ENCODE data around the gene TEAD1.

Gene TEAD1

DNA sequence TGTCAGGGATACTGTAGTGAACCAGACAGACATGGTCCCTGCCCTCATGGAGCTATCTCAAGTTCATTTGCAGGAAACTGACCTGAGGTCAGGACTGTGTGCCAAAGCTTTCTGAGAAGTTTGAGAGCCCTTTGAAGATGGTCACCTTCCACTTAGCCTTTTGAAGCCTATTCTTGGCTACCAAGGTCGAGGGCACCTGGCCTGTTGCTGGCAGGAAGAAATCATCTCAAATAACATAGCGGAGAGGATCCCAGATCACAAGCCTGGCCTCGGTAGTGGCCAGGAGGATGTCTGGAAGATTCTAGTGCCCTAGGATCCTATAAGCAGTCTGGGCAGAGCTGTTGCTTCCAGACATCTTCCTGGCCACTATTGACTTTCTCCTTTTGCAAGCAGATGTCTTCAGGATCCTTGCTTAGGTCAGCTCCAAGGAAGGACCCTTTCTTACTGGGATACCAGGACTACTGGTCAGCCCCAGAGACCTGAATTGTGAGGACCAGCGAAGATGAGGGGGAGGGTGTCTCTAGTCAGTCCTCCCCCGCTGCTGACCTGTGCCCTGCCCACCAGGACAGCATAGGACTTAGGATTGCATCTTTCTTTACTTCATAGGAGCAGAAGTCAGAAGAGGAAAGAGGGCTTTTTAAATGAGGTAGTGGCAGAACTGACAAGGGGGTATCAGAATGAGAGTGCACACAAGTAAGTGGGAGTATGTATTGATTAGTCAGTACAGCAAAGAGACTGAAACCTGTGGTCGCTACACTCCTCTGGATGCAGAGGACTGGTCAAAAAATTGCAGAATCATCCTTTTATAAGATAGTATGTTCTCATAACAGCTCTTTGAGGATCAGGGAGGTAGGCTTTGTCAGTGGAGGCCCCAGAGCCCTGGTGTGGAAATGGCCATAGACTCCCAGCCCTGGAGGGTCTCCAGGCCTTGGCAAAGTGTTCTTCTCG is 94.8 kb downstream of the TEAD1 start:
- DNase-seq = peak; percentile 7

DNA sequence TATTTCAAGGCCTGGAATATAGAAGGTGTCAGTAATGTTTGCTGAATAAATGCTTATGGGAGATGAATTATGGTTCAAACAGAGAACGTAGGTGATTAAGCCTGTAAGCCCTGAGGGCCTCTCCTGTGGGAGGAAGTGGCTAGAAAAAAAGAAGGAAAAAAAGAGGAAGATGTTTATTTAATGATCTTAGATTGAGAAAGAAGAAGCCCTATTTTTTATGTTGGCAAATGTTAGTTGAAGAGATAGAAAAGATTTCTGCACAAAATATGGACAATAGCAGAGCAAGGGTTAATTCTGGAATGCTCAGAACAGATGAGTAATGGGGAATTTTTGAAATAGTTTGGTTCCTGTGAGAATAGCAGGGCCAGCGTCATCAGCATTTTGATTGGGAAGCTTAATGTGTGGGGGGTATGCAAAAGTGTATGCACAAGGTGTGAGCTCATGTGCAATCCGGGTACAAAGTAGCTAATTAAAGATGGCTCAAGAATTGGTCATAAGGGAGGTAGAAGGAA is 95.7 kb downstream of the TEAD1 start:
- DNase-seq = no peak

DNA sequence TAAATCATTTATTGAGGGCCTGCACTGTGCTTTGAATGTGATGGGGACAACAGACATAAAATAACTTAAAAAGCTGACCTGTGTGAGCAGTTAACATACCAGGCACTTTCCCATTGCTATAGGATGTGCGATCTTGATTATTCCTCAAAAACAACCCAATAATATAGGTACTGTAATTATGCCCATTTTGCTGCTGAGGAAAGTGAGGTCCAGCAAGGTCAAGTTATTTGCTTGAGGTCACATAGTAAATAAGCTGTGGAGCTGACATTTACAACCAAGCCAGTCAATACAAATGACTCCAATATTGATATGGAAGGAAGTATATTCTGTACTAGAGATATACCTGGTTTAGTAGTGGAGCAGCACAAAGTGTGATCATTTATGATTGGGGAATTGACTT is 96.2 kb downstream of the TEAD1 start:
- no peak for DNase-seq

DNA sequence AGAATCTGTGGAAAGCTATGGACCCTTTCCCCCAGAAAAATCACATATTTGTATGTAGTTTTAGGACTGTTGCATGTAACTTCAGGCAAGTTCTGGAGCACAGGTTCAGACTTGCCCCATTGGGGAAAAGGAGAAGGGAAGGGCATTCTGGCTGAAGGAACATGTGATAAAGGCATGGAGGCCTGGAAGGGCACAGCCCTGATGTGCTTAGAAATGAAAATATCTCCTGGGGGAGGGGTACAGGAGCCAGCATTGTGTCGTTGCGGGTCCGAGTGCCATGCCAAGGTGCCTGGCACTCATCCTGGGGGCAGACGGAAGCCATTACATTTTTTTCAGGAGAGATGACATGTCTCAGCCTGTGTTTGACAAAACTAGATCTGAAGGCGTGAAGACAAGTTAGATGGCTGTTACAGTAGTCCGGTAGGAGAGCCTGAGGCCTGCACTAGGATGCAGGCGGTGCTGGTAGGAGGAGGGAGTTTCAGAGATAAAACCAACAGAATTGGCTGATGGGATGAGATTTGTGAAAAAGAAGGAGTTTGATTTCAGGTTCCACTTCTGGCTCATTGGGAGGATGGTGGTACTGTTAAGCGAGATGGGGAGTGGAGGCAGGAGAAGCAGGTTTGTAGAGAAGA is 96.9 kb downstream of the TEAD1 start:
- no peak for DNase-seq

DNA sequence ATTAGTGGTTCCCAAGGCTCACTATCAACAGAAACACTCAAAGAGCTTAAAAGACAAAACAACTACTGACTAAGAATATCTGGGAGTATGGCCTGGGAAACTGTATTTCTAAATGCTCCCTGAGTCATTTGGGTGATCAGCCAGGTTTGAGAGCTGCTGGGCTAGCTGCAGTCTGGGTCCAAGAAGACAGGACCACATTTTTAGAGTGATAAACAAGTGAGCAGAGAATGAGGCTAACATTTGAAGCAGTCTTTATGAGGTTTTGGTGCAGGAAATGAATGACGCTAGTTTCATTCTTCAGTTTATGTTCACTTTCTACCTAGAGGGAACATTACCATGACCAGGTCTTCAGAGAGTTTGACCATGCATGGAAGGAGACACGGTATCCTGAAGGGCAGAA is 97.7 kb downstream of the TEAD1 start:
- no peak for DNase-seq

DNA sequence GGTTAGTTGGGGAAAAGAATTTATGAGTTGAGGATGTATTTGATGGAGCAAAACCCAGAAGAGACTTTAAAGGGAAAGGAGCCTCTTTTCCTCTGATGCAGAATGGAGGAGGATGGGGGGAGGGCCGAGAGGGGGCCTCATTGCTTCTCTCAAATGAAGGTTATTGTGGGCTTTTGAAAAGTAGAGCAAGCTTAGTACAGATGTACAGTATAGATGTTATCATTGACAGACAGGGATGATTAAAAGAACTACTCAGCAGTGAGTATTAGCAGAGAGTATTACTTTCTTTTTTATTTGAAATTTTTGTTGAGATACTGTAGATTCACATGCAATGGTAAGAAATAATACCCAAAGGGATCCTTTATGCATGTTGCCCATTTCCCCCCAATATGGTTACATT is 98.1 kb downstream of the TEAD1 start:
- no peak for DNase-seq

GRCh38 chr11:12773591-12773990 is 99.4 kb downstream of the TEAD1 start:
- no peak for DNase-seq

- no peak for DNase-seq
Measured at GRCh38 chr11:12775955-12776354, 101.7 kb downstream of the TEAD1 start.

- no peak for DNase-seq
Measured at GRCh38 chr11:12777208-12777874, 103.1 kb downstream of the TEAD1 start.

- DNase-seq = no peak
Measured at GRCh38 chr11:12778240-12778905, 104.2 kb downstream of the TEAD1 start.

- no peak for DNase-seq
Measured at GRCh38 chr11:12783765-12784164, 109.5 kb downstream of the TEAD1 start.

- no peak for DNase-seq
Measured at GRCh38 chr11:12784445-12784844, 110.2 kb downstream of the TEAD1 start.

DNA sequence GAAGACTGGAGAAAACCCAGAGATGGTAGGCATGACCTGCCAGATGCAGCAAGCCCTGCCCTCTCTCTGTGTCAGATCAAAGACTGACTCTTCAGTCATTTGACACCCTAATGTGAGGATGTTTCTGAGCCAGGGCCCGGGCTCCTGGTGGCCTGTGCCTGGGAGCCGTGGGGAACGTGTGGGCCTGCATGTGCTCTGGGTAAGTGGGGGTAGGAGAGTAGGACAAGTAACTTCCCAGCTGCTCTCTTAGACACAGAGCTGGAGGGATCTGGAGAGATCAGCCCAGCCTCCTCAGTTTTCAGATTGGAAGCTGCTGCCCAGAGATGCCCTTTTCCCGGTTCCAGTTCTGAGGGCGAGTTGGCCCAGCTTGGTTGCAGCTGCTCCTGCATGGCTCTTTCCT is 110.8 kb downstream of the TEAD1 start:
- DNase-seq = no peak

DNA sequence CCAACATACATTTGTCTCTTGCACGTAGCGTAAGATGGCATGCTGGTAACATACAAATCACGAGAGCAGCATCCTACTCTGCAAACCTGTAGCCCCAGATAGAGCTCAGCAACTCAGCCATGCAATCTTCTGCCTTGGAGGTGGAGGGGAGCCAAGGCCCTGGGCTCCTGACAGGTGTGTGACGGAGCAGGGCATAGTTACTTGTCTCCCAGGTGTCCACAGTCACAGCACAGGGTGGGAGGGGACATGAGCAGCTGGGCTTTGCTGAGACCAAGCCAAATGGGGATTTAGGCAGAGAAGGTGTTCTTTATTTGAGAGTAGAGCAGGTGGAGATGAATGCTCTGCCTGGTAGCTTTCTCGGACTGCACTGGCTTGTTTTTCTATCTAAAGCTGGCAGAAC is 111.7 kb downstream of the TEAD1 start:
- no peak for DNase-seq

DNA sequence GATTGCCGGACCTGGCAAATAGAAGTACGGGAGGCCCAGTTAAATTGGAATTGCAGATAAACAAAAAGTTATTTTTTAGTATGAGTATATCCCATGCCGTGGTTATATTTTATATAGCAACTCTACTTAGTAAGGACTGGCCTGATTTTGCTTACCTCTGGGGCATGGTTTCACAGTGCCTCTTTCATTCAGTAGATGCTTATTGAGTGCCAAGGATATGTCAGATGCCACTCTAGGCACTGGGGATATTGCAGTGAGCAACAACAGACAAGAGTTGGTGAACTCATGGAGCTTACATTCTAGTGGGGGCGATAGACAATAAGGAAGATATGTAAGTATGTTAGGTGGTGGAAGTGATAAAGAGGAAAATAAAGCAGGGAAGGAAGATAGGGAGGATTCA is 112.2 kb downstream of the TEAD1 start:
- DNase-seq = no peak

- no peak for DNase-seq
Measured at GRCh38 chr11:12786891-12787290, 112.7 kb downstream of the TEAD1 start.

DNA sequence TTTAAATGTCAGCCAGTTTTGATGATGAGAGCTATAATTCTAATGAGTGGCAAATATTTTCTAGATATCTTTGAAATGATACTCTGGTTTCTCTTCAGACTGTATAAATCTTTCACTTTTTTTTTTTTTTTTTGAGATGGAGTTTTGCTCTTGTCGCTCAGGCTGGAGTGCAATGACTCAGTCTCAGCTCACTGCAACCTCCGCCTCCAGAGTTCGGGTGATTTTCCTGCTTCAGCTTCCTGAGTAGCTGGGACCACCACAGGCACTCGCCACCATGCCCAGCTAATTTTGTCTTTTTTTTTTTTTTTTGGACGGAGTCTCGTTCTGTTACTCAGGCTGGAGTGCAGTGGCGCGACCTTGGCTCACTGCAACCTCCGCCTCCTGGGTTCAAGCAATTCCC is 113.6 kb downstream of the TEAD1 start:
- no peak for DNase-seq

DNA sequence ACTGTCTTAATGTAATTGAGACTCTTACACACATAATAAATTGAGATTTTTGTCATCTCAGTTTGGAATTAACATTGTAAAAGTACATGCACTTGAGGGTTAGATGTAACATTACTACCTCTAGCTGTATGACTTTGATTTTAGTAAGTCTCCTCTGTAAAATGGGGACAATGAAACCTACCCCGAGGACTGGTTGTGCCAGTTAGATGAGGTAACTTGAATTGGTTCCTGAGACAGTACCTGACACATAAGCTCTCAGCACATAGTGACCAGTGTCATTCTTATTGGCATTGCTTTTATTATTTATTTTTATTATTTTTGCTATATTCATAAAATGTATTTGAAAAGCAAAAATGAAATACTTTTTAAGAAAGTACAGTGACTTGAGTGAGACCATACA is 114.8 kb downstream of the TEAD1 start:
- DNase-seq = no peak

GRCh38 chr11:12789596-12790215 is 115.5 kb downstream of the TEAD1 start:
- DNase-seq = no peak

DNA sequence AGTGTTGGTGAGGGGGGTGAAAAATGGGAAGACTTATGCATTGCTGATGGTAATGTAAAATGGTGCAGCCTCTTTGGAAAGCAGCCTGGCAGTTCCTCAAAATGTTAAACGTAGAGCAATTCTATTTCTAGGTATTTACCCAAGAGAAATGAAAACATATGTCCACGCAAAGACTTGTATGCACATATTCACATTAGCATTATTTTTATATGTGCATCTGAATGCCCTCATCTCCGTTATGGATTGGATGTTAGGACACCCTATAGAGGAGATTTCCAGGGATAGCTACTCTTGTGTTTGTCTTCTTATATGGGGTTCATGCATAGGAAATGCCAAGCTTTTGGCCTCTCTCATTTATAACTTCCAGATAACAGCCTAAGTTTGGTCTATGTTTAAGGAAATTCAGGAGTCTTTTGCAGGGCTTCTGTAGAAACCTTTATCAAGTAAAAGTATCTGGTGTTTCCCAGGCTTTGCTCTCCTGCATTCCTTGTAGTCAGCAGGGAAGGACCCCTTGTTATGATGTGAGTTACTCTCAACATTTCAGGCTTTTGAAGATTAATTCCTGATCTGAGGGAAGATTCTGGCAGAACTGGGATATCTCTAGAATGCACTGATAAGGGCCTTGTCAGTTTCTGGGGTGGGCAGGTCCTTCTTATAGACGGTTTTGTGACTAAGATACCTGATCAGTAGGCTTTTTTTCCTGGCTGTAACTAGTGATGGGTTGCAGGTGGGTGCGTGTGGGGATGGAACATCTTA is 116.8 kb downstream of the TEAD1 start:
- no peak for DNase-seq

GRCh38 chr11:12792018-12792417 is 117.8 kb downstream of the TEAD1 start:
- no peak for DNase-seq

DNA sequence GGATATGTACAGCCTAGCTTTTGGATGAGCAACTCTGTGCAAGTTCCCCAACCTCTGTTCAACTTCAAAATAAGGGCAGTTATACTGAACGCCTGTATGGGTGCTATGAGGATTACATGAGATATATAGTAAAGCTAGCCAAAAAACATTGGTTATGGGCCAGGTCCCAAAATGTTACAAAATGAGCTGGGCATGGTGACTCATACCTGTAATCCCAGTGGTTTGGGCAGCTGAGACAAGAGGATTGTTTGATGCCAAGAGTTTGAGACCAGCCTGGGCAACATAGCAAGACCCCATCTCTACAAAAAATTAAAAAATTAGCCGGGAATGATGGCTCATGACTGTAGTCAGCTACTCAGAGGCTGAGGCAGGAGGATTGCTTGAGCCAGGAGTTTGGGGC is 118.4 kb downstream of the TEAD1 start:
- DNase-seq = no peak

All from activated CD4-positive, alpha-beta T cell treated with anti-CD3 and anti-CD28 coated beads for 48 hours (primary cell).